HG03565 (cell line): Measurements from ENCODE around the gene FKBP6.
"Not testable (repeated sequence)": the region's sequence is repeated elsewhere in the genome, so short reads cannot be mapped to it uniquely, and the experiment has no call there.

Experiments used
- ATAC-seq: cut with Tn5 transposase; IDR thresholded peaks from one replicate; pipeline ENCODE4 v1.9.1; 2021; ENCODE audit warnings: mild to moderate bottlenecking, moderate library complexity; ENCODE audit not compliant: unreplicated experiment

The FKBP6 gene

DNA sequence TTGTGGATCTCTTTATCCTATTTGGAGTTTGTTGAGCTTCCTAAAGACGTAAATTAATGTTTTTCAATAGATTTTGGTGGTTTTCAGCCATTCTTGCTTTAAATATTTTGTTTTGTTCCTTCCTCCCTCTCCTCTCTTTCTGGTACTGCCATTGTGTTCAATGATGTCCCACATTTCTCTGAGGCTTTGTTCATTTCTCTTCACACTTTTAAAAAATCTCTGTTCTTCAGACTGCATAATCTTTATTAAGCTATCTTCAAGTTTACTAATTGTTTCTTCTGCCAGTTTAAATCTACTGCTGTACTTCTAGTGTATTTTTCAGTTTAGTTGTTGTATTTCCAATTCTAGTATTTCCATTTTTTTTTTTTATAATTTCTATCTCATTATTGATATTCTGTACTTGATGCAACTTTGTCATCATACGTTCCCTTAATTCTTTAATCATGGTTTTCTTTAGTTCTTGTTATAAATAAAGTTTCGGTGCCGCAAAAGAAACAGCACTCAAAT, 60.0 kb downstream of the FKBP6 start:
- no peak for ATAC-seq

DNA sequence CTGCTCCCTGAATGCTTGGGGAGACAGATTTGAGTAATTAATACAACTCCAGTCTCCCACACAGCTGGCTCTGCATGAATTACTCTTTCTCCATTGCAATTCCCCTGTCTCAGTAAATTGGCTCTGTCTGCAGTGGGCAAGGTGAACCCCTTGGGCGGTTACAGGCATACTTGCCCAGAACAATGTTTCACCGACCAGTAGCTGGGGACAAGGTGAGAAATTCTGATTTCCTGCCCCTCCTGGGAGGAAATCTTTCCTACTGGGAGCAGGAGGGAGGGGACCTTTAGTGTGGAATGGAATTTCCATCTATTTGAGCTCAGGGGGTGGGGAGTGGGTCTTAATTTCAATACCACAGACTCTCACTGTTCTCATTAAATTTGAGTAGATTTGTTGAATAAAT, 63.4 kb downstream of the FKBP6 start:
- no peak for ATAC-seq

DNA sequence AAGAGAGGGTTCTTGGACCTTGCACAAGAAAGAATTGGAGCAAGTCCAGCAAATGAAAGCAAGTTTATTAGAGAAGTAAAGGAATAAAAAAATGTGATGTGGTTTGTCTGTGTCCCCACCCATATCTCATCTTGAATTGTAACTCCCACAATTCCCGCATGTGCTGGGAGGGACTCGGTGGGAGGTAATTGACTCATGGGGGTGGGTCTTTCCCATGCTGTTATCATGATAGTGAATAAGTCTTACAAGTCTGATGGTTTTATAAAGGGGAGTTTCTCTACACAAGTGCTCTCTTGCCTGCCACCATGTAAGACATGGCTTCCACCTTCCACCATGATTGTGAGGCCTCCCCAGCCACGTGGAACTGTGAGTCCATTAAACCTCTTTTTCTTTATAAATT, 66.5 kb downstream of the FKBP6 start:
- no peak for ATAC-seq

DNA sequence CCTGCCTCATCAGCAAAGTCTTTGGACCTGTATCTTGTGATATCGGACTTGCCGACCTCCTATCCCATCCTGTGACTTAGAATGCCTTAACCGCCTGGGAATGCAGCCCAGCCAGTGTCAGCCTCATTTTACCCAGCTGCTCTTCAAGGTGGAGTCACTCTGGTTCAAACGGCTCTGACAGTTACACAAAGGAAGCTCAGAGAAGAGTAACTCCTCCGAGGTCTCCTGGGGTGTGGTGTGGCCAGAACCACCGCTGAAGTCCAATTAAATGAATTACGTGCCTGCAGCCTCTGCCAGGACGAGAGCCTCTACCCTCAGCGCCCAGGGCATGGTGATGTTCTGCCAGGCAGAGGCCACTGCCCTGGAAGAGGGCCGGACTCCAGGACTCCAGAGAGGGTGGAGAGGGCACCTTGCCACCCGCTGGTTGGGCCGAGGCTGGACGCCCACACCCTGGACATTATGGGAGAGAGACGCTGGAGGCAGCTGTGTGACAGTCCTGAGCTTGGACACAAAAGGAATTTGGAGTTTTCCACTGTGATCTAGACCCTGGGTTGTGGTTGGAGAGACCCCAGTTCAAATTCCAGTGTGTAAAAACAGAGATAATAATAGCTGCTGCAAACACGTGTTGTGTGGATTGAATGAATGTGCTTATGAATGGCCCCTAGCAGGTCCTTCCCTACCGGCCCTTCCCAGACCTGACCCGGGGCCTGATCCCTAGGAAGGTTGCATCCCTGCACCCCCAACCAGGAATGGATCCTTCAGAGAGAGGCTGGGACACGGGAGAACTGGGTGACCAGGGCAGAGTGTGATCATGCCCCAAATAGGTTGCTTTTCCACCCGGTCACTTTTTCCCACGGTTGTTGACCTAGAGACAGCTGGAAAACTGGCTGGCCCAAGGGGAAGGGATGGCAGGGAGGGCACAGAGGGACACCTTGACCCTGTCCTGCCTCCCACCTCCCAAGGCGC, 67.9 kb downstream of the FKBP6 start:
- no peak for ATAC-seq

DNA sequence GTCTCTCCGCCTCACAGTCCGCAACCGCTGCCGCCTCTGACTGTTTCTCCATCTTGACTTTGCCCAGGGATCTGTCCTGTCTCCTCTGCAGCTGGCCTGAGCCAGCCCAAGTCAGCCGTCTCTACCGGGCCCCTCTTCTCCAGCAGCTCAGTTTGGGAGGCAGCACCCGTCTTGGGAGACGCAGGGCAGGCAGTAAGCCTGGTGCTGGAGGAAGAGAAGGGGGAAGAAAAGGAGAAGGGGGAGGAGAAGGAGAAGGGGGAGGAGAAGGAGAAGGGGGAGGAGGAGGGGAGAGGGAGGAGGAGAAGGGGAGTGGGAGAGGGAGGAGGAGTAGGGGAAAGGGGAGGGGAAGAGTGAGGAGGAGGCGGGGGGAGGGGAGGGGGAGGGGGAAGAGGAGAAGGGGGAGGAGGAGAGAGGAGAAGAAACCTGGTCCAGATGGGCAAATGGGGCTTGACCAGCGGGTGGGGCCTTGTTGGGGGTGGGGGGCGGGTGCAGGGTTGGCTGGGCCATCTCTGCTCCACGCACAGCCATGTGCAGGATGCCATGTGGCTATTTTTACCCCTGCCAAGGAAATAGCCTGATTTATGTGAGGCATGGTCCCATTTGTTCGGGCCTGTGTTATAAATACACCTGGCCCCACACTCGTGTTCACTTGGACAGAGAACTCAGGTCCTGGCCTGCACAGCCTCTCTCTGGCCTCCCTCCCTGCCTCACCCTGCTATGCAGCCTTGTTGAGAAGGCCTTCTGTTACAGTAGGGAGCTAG, 69.7 kb downstream of the FKBP6 start:
- ATAC-seq, result no peak

DNA sequence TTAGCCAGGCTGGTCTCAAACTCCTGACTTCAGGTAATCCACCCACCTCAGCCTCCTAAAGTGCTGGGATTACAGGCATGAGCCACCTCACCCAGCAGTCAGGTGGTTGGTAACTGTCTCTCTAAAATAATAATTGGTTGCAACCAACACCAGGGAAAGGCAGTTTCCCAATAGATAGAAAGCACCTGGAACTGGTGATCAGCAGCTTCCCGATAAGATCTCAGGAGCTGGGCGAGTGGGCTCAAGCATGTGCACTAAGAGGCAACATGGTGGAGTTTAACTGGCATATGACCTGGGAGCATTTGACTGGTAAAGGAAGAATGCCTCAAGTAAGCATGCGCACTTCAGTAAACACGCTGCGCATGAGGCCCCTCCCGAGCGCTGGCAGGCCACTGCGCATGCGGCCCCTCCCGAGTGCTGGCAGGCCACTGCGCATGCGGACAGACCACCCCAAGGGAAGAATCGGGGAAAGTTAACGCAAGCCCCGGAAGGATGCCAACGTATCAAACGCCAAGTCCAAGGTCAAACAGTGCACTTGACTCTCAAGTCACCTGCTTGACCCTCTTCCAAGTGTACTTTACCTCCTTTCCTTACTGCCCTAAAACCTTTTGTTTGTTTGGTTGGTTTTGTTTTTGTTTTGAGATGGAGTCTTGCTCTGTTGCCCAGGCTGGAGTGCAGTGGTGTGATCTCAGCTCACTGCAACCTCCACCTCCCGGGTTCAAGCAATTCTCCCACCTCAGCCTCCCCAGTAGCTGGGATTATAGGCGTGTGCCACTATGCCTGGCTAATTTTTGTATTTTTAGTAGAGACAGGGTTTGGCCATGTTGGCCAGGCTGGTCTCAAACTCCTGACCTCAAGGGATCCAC, 71.5 kb downstream of the FKBP6 start:
- not testable (repeated sequence) for ATAC-seq

DNA sequence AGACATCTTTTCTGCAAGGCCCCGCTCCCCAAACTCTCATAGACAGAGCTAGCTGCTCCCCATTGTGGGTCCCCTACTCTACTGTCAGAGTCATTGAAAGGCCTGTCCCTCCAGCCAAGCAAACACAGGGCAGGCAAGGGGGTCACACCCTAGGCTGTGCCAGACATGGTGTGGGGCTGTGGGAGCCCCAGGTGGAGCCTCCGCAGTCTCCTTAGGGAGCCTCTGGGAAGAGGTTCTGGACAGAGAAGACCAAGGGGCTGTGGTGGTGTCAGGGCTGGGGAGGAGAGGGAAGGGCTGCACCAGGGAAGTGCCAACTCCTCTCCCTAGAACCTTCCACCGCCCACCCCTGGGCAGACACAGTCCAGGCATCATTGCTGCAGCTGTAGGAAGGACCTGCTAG, 76.9 kb downstream of the FKBP6 start:
- ATAC-seq, result not testable (repeated sequence)
